HG03469 (cell line): ENCODE measurements around the gene PDE7B.

ENCODE experiments used
- ATAC-seq: cut with Tn5 transposase; IDR thresholded peaks from one replicate; pipeline ENCODE4 v1.9.1; 2021; ENCODE audit warnings: mild to moderate bottlenecking, moderate library complexity, moderate number of reproducible peaks; ENCODE audit not compliant: unreplicated experiment

The PDE7B gene

DNA sequence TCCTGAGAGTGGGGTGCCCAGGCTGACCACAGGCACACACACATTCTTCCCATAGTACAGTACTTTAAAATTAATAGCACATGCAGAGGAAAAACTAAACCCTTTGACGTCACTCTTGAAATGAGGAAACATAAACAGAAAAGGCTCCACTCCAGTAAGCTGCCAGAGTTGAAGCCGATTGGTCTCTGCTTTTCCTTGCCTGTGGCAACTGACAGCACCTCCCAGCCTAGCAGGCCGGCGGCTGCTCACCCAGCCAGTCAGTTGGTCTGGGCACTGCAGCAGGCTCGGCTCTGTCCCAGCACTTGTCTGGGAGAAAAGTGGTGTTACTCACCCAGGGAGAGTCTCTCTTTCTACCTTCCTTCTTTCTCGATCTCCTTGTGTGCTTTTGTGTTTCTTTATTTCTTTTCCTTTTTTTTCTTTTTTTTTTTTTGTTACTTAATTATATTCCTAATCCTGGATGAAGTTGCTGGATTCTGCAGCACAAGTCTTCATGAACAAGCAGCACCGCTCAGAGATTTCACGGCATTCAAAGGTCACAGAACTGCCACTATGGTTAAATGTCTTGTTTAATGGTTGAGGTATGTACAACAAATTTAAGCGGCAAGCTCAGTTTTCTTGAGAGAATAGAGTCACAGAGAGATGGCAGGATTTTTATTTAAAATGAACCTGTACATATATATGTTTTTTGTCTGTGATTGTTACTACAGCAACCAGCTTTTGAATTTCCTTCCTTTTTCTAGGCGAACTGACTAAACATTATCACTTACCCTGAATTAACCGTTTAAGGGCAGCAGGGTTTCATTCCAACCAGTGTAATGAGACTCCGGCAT is at the start of gene PDE7B:
TSS of gene PDE7B (plus strand) at position 260 of the 830 bp plus-strand sequence.
- peak; percentile 86 for ATAC-seq

DNA sequence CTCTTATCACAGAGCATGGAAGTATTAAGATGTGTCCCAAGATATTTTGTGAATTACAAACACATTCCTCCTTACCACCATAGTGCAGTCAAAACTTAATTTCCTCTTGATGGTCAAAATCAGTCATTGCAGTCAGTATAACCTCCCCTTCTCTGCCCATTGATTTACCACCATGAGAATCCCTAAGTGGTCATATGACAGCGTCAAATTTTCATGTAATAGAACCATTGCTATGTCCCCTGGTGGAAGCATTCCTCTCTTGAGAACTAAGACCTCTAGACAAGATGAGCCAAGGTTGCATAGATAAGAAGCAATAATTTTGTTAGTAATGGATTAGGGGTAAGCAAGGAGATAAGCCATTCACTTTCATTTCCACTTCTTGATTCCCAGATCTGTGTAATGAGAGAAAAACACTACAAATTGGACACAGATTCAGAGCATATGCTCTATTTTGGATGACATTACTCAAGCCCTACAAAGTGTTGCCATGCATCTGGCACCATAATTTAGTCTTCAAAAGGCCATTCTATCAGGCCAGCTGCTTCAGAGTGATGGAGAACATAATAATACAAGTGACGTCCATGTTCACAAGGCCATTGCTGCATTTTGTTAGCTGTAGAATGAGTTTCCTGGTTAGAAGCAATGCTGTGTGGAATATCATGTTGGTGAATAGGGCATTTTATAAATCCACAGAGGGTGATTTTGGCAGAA is 49.6 kb upstream of the PDE7B start:
- ATAC-seq: no peak

- no peak for ATAC-seq
Measured at GRCh38 chr6:135810486-135810885, 41.0 kb upstream of the PDE7B start.

DNA sequence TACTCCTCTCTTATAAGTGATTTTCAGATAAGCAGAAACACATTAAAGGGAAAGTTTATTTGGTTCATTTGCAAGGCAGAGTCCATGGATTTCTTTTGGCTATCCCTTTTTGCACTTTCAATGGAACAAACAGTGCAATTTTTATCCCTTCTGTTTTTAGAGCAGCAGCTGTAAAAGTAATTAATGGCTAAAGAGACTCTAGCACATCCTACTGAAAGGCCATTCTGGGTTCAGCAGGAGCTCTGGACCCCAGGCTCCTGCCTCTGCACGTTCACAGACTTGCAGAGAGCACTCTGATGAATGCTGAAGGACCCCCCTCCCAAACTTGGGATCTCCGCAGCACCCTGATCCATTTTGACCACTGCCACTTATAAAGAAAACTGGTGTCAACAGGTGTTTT is 40.3 kb upstream of the PDE7B start:
- no peak for ATAC-seq

- no peak for ATAC-seq
Measured at GRCh38 chr6:135811644-135812526, 39.6 kb upstream of the PDE7B start.

- no peak for ATAC-seq
Measured at GRCh38 chr6:135813401-135813800, 38.1 kb upstream of the PDE7B start.

GRCh38 chr6:135814043-135814442 is 37.5 kb upstream of the PDE7B start:
- no peak for ATAC-seq

- no peak for ATAC-seq
Measured at GRCh38 chr6:135815216-135815615, 36.3 kb upstream of the PDE7B start.

GRCh38 chr6:135817035-135817434 is 34.5 kb upstream of the PDE7B start:
- no peak for ATAC-seq

GRCh38 chr6:135819665-135820064 is 31.8 kb upstream of the PDE7B start:
- ATAC-seq: no peak

DNA sequence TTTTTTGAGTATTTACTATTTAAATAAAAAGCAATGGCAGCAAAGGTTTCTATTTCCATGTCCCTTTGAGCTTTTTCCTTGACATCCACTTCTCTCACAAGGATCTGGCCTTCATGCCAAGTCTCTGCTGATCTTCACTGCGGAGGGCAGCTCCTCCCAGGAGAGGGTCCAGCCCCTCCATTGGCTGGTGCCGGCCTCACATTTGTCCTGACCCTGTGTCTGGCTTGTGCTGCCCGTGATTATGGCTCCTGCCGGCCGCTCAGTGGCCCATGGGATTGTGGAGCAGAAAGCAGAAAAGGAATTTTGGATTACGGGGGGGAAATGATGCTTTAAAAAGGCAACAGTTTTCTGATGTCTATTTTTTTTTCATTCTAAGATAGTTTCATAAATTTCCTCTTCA is 31.2 kb upstream of the PDE7B start:
- ATAC-seq: no peak

DNA sequence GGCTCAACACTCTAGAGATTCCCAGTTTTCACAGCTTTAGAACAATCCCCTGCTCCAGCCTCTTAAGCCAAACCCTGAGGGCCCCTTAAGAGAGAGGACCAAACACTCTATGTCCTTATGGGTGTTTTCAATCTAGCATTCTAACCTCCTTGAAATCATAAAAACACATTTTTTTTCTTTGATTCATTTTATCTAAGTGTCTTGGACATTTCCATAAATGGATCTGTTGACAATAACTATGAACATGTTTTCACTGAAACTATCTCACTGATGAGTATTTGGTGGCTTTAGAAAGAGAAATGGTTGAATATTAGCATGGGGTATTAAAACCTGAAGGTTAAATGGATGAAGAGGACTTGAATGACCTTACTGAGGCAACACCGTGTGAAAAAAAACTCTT is 27.6 kb upstream of the PDE7B start:
- no peak for ATAC-seq

DNA sequence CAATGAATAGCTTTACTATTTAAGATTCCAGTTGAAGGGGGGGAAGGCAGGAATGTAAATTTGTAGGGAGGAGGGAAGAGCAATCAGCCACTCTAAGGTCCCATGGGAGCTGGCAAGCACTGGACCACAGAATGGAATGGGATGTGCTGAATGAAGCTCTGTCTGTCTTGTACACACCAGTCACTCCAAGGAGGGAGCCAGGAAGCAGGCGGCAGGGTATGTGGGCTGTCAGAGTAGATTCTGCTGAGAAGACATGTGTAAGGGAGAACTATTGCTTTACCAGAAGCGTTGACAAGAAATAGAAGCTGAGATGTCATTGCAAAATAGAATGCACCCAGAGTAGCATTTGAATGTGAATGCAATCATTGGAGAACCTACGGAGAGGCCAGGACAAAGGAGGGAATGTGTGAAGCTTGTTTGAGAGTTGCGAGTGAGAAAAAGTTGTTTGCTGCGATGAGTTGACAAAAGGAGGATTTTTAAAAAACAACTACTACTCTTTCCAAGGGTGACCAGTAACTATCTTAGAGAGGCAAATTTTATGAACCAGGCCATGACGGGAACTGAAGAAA is 25.2 kb upstream of the PDE7B start:
- ATAC-seq: no peak

DNA sequence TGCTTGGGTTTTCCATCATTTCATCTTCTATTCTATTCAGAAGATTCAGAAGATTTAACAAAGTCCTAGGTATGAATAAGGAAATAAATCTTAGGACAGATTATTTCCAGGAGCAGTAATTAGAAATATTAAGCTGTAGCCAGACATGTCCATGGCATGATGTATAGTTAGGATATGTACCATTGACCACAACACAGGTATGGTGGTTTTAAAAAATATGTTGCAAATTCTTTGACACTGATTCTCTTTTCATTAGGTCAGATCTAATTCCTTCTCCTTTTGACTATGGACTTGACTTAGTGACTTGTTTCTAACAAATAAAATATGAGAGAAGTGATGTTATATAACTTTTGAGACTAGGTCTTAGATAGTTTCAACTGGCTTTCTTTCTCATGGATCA is 23.5 kb upstream of the PDE7B start:
- ATAC-seq: no peak

- ATAC-seq: no peak
Measured at GRCh38 chr6:135830452-135830881, 21.0 kb upstream of the PDE7B start.

- no peak for ATAC-seq
Measured at GRCh38 chr6:135831016-135831415, 20.5 kb upstream of the PDE7B start.

DNA sequence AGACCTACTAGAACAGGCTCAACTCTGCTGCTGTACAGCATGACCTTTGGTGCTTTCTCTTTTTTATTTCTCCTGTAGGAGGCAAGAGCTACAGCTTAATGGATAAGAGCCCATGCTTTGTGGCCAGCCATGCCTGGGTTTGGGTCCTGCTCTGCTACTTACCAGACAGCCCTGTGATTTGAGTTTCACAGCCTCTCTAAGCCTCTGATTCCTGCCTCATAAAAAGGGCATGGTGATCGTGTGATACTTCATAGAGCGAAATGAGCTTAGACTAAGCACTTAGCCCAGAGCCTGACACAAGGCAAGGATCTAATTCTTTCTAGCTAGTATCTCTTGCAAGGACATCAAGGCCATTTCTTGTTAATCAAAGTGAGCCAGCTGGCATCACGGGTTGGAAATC is 19.3 kb upstream of the PDE7B start:
- ATAC-seq: no peak

GRCh38 chr6:135833771-135834170 is 17.7 kb upstream of the PDE7B start:
- ATAC-seq: no peak

GRCh38 chr6:135837735-135838449 is 13.6 kb upstream of the PDE7B start:
- no peak for ATAC-seq

- no peak for ATAC-seq
Measured at GRCh38 chr6:135839121-135839520, 12.4 kb upstream of the PDE7B start.
